Activated CD4-positive, alpha-beta memory T cell treated with anti-CD3 and anti-CD28 coated beads for 36 hours (primary cell): ENCODE measurements around the gene LAMA2. TPM values are rescaled to one million over a fixed set of nuclear protein-coding genes. Genes with fewer than 3 reads are reported as not detected.

ENCODE experiments used
- CTCF ChIA-PET: fragments of 350-600 bp; sonication (Branson Sonifier 250); formaldehyde crosslinking; loops from one replicate; lab custom pipeline; 2021; ENCODE audit warnings: antibody characterized with exemption, inconsistent platforms; lab: Charles Lee
- POLR2A ChIA-PET: fragments of 350-600 bp; sonication (Branson Sonifier 250); formaldehyde crosslinking; loops from one replicate; lab custom pipeline; 2021; ENCODE audit warnings: antibody characterized with exemption; lab: Charles Lee
- DNase-seq: peaks from one replicate; pipeline ENCODE4 v3.0.0-alpha.2; 2020
- H3K27ac Mint-ChIP-seq: one replicate; pipeline ENCODE4 v1.8.0; 2021; ENCODE audit warnings: mixed read lengths
- H3K27me3 Mint-ChIP-seq: one replicate; pipeline ENCODE4 v1.8.0; 2021; ENCODE audit warnings: mixed read lengths
- H3K36me3 Mint-ChIP-seq: one replicate; pipeline ENCODE4 v1.8.0; 2021; ENCODE audit warnings: mixed read lengths
- H3K4me1 Mint-ChIP-seq: one replicate; pipeline ENCODE4 v1.8.0; 2021; ENCODE audit warnings: low read depth, mixed read lengths
- H3K4me3 Mint-ChIP-seq: one replicate; pipeline ENCODE4 v1.8.0; 2021; ENCODE audit warnings: mild to moderate bottlenecking, mixed read lengths
- H3K9me3 Mint-ChIP-seq: one replicate; pipeline ENCODE4 v1.8.0; 2021; ENCODE audit warnings: mixed read lengths
- intact Hi-C: fragments of 100-400 bp; cut with micrococcal nuclease; formaldehyde crosslinking; loops from one replicate; pipeline ENCODE4 v1.15.1; 2023
- total RNA-seq, 2 experiments: library from RNA; stranded (reverse); gene quantifications; one replicate each; pipeline ENCODE4 v1.2.3, GENCODE V29; 2021

The LAMA2 gene
- total RNA-seq, 2 experiments from 2014 or later, result 0.15 to 0.48 TPM

GRCh38 chr6:129494586-129494985, 611.6 kb downstream of the LAMA2 start:
- ChIA-PET CTCF (interaction anchor here (0.9 kb wide), 1 partner anchor 46 kb away, joined by 9 read pairs; no protein-coding TSS in a partner anchor), POLR2A (no interaction called here)
- Mint-ChIP-seq H3K27ac (peak overlapping the region; percentile 85), H3K9me3 (no peaks in the 10 kb centered on the region), H3K27me3 (no peaks in the 10 kb centered on the region), H3K36me3 (no peaks in the 10 kb centered on the region), H3K4me3 (no peak overlapping the region), H3K4me1 (peaks cover 75% of the 10 kb centered on the region)
- intact Hi-C loops, result loop anchor here (5.0 to 10.0 kb wide), 4 partner anchors 212 to 1977 kb away; partner anchors contain the start of gene MTCL3
- DNase-seq, result no peak

GRCh38 chr6:129495652-129496051, 612.7 kb downstream of the LAMA2 start:
- H3K4me3 Mint-ChIP-seq, result no peak overlapping the region
- no peaks in the 10 kb centered on the region for H3K9me3 Mint-ChIP-seq
- no peaks in the 10 kb centered on the region for H3K36me3 Mint-ChIP-seq
- peak overlapping the region; percentile 85 for H3K27ac Mint-ChIP-seq
- intact Hi-C loops, result loop anchor here (10.0 kb wide), 1 partner anchor 719 kb away; no protein-coding TSS in a partner anchor
- DNase-seq, result no peak
- CTCF ChIA-PET, result no interaction called here
- H3K4me1 Mint-ChIP-seq, result peaks cover 67% of the 10 kb centered on the region
- H3K27me3 Mint-ChIP-seq, result no peaks in the 10 kb centered on the region
- POLR2A ChIA-PET, result interaction anchor here (0.6 kb wide), 1 partner anchor 22 kb away, joined by 3 read pairs; no protein-coding TSS in a partner anchor

DNA sequence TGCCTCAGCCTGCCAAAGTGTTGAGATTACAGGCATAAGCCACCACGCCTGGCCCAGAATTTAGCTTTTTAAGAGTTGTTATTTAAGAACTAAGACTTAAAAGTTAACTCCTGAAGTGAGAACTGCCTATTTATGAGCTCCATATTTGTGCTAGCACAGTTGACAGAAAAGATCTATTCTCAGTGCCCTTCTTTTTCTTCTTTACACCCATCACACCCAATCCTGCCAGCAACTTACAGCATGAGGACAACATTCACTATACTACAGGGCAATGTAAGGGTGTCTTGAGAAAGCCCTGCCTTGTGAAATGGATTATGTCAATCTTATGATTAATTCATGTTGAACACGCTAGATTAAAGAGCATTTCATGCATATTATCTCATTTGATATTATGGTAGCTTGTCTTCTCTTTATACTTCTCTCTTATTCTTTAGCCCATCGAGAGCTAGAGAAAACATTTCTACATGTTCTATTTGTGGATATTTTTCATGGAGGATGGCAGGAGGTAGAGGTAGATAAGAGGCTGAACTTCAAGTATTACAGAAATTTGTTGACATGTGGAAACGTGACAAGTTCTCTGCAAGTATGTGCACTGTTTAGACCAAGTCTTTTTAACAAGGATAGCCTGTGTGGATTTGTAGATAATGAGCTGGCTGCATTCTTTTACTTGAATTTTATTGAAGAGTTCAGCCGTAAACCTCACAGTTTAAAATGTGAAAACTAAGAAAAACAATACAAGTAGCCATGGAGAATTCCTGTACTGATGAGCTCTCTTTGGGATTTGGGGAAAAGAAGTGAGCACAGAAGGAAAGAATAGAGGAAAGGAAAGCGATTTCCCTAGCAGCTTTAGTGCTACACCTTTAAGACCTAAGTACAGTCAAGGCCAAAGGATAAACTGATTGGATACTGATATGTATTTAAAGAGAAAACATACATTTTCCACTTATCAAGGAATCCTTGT, 614.8 kb downstream of the LAMA2 start:
- ChIA-PET POLR2A (no interaction called here), CTCF (interaction anchor here (0.7 to 3.7 kb wide), 13 partner anchors 15 to 524 kb away, joined by 3 to 33 read pairs (median 4); no protein-coding TSS in a partner anchor)
- H3K27me3 Mint-ChIP-seq, result no peaks in the 10 kb centered on the region
- no peak overlapping the region for H3K27ac Mint-ChIP-seq
- H3K9me3 Mint-ChIP-seq, result no peaks in the 10 kb centered on the region
- peaks cover 63% of the 10 kb centered on the region for H3K4me1 Mint-ChIP-seq
- DNase-seq, result no peak
- intact Hi-C loops, result loop anchor here (2.0 to 10.0 kb wide), 4 partner anchors 77 to 717 kb away; no protein-coding TSS in a partner anchor
- no peaks in the 10 kb centered on the region for H3K36me3 Mint-ChIP-seq
- H3K4me3 Mint-ChIP-seq, result no peak overlapping the region

- peak overlapping the region; percentile 46 for H3K4me3 Mint-ChIP-seq
- H3K36me3 Mint-ChIP-seq, result no peaks in the 10 kb centered on the region
- H3K27me3 Mint-ChIP-seq, result no peaks in the 10 kb centered on the region
- peaks cover 60% of the 10 kb centered on the region for H3K4me1 Mint-ChIP-seq
- intact Hi-C loops, result loop anchor here (2.0 to 10.0 kb wide), 4 partner anchors 76 to 716 kb away; no protein-coding TSS in a partner anchor
- H3K9me3 Mint-ChIP-seq, result no peaks in the 10 kb centered on the region
- H3K27ac Mint-ChIP-seq, result peak overlapping the region; percentile 50
- DNase-seq, result no peak
- ChIA-PET CTCF (interaction anchor here (0.7 to 4.4 kb wide), 14 partner anchors 14 to 523 kb away, joined by 3 to 55 read pairs (median 4); no protein-coding TSS in a partner anchor), POLR2A (no interaction called here)
Observed at GRCh38 chr6:129498541-129498940, 615.6 kb downstream of the LAMA2 start.

DNA sequence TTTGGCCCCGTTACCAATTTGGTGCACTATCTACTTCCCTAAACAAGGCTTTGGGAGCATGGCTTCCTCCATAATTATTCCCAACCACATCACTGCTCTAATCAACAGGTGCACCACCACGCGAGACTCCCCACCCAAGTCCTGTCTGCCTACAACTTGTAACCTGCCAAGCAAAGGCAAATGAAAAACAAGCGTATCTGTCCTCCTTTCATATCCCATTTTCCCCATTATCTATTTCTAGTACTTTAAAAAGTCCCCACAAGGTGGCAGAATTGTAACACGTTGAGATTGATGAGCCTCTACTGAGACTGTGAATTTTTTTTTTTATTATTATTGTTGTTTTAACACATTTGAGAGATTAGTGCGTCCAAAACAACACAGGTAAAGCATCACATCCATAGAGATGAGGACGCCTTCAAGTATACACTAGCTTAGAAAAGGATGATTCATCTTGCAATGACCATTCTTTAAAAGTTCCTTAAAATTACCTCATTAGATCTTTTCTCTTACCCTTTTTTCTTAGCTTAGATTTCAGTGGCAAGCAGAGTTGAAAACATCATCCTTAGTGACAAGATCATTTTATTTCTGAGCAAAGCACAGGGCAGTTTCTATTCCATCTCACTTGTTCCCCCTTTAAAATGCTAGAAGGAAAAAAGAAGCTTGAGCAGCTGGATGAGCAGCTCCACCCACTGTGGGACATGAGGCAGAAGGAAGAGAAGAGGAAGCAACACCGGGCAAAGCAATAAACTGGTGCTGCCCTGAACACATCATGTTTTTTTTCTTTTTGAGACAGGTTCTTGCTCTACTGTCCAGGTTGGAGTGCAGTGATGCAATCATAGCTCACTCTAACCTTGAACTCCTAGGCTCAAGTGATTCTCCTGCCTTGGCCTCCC, 616.3 kb downstream of the LAMA2 start:
- peak overlapping the region; percentile 46 for H3K4me3 Mint-ChIP-seq
- CTCF ChIA-PET, result interaction anchor here (0.6 to 4.4 kb wide), 30 partner anchors 8 to 541 kb away, joined by 3 to 55 read pairs (median 4); no protein-coding TSS in a partner anchor
- H3K27me3 Mint-ChIP-seq, result no peaks in the 10 kb centered on the region
- intact Hi-C loops, result loop anchor here (1.0 to 10.0 kb wide), 9 partner anchors 8 to 716 kb away; no protein-coding TSS in a partner anchor
- peak overlapping the region; percentile 50 for H3K27ac Mint-ChIP-seq
- no peaks in the 10 kb centered on the region for H3K9me3 Mint-ChIP-seq
- peaks cover 55% of the 10 kb centered on the region for H3K4me1 Mint-ChIP-seq
- POLR2A ChIA-PET, result interaction anchor here (0.5 kb wide), 1 partner anchor 283 kb away, joined by 3 read pairs; no protein-coding TSS in a partner anchor
- DNase-seq, result no peak
- H3K36me3 Mint-ChIP-seq, result no peaks in the 10 kb centered on the region

- Mint-ChIP-seq H3K27ac (no peak overlapping the region), H3K27me3 (no peaks in the 10 kb centered on the region), H3K9me3 (no peaks in the 10 kb centered on the region), H3K4me3 (no peak overlapping the region), H3K4me1 (peaks cover 49% of the 10 kb centered on the region), H3K36me3 (no peaks in the 10 kb centered on the region)
- CTCF ChIA-PET, result interaction anchor here (0.6 to 4.4 kb wide), 30 partner anchors 9 to 541 kb away, joined by 3 to 55 read pairs (median 4); no protein-coding TSS in a partner anchor
- intact Hi-C loops, result loop anchor here (1.0 to 10.0 kb wide), 9 partner anchors 9 to 715 kb away; no protein-coding TSS in a partner anchor
- POLR2A ChIA-PET, result interaction anchor here (0.5 kb wide), 1 partner anchor 282 kb away, joined by 3 read pairs; no protein-coding TSS in a partner anchor
- DNase-seq, result no peak
Observed at GRCh38 chr6:129499843-129500219, 616.9 kb downstream of the LAMA2 start.

DNA sequence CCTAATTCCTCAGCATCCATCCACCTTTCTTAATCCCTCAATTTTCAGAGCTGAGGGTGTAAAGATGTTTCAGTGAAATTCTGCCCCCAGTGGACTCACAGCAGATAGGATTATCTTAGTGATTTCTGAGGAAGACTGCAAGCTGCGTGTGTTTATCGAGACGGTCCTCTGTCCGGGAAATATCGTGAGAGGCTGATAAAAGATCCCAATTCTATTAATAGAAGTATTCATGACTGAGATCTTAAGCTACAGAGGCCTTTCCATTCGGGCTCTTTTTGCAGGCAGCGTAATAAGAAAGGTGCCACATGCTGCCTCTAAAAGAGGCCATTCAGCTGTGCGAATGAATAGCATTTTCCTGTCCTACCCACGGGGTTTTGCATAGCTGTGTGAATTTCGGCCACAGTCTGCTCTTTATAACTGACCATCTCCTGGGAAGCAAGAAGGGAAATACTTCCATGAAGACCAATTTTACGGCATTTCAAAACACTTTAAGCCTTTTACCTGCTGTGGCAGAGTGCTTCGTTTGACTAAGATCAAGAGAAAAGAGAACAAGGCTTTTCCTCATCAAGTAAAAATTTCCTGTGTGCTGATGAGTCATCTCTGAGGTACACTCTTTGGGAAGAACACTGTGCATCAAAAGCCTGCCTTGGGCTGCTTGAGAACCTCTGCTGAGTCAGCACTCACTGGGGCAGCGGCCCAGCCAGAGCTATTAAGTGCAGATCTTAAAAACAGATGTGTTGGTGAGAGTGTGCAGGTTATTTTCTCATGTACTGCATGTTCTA, 618.2 kb downstream of the LAMA2 start:
- intact Hi-C loops, result no loop called here
- Mint-ChIP-seq H3K4me1 (peaks cover 36% of the 10 kb centered on the region), H3K36me3 (no peaks in the 10 kb centered on the region), H3K27me3 (no peaks in the 10 kb centered on the region), H3K9me3 (no peaks in the 10 kb centered on the region), H3K4me3 (no peak overlapping the region), H3K27ac (peak overlapping the region; percentile 18)
- CTCF ChIA-PET, result interaction anchor here (0.6 to 4.4 kb wide), 15 partner anchors 10 to 437 kb away, joined by 3 to 55 read pairs (median 6); no protein-coding TSS in a partner anchor
- DNase-seq, result no peak
- POLR2A ChIA-PET, result no interaction called here

GRCh38 chr6:129501740-129502660, 619.1 kb downstream of the LAMA2 start:
- ChIA-PET POLR2A (no interaction called here), CTCF (interaction anchor here (0.6 to 4.4 kb wide), 13 partner anchors 9 to 257 kb away, joined by 3 to 55 read pairs (median 6); no protein-coding TSS in a partner anchor)
- Mint-ChIP-seq H3K27me3 (no peaks in the 10 kb centered on the region), H3K4me1 (peaks cover 33% of the 10 kb centered on the region), H3K36me3 (no peaks in the 10 kb centered on the region), H3K27ac (no peak overlapping the region), H3K9me3 (no peaks in the 10 kb centered on the region), H3K4me3 (no peak overlapping the region)
- no peak for DNase-seq
- intact Hi-C loops, result no loop called here

DNA sequence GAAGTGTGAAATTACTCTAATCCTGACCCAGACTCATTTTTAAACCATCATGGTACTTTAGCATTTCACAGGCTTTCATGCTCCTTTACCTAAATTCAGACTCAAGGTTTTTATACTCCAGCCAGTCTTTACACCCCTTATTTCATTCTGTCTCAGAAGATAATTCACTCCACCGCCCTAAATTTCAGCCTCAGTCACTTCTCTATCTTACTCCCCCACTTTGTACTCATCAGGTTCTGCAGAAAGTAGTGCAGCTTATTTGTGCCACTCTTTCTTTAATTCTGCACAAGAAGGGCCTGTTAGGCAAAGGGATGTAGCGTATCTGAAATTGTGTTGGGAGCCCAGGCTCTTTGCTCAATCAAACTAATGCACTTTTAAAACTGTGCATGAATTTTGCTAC, 621.5 kb downstream of the LAMA2 start:
- peaks cover 14% of the 10 kb centered on the region for H3K4me1 Mint-ChIP-seq
- POLR2A ChIA-PET, result no interaction called here
- H3K27ac Mint-ChIP-seq, result no peak overlapping the region
- H3K27me3 Mint-ChIP-seq, result no peaks in the 10 kb centered on the region
- DNase-seq, result no peak
- no peaks in the 10 kb centered on the region for H3K9me3 Mint-ChIP-seq
- no peaks in the 10 kb centered on the region for H3K36me3 Mint-ChIP-seq
- CTCF ChIA-PET, result no interaction called here
- H3K4me3 Mint-ChIP-seq, result no peak overlapping the region
- intact Hi-C loops, result no loop called here
